Parathyroid adenoma (tissue), 2 donors: ENCODE measurements around the gene CCNL2.
"Not testable (repeated sequence)": the region's sequence is repeated elsewhere in the genome, so short reads cannot be mapped to it uniquely, and the experiment has no call there.

ENCODE experiments used
- H2AFZ ChIP-seq: fragments of 300-600 bp; sonication (generic); one replicate; pipeline ENCODE4 v1.7.0; 2017; ENCODE audit warnings: antibody characterized with exemption, mild to moderate bottlenecking
- H3K27ac ChIP-seq: fragments of 300-600 bp; sonication (generic); one replicate; pipeline ENCODE4 v1.7.0; 2017
- H3K27me3 ChIP-seq: fragments of 300-600 bp; sonication (generic); one replicate; pipeline ENCODE4 v1.7.0; 2017; ENCODE audit warnings: low read length; ENCODE audit not compliant: control insufficient read depth, insufficient read depth
- H3K36me3 ChIP-seq: fragments of 300-600 bp; sonication (generic); one replicate; pipeline ENCODE4 v1.7.0; 2017; ENCODE audit warnings: low read length; ENCODE audit not compliant: control insufficient read depth, insufficient read depth
- H3K4me1 ChIP-seq: fragments of 300-600 bp; sonication (generic); one replicate; pipeline ENCODE4 v1.7.0; 2017; ENCODE audit warnings: control low read depth
- H3K4me2 ChIP-seq: fragments of 300-600 bp; sonication (generic); one replicate; pipeline ENCODE4 v1.7.0; 2017; ENCODE audit warnings: low read length
- H3K4me3 ChIP-seq: fragments of 300-600 bp; sonication (generic); one replicate; pipeline ENCODE4 v1.7.0; 2017; ENCODE audit warnings: low read depth, low read length
- H3K79me2 ChIP-seq: fragments of 300-600 bp; sonication (generic); one replicate; pipeline ENCODE4 v1.7.0; 2017; ENCODE audit warnings: control low read depth
- H3K9ac ChIP-seq: fragments of 300-600 bp; sonication (generic); one replicate; pipeline ENCODE4 v1.7.0; 2017; ENCODE audit warnings: mild to moderate bottlenecking
- H3K9me3 ChIP-seq: fragments of 300-600 bp; sonication (generic); one replicate; pipeline ENCODE4 v1.7.0; 2017; ENCODE audit warnings: low read length; ENCODE audit not compliant: control insufficient read depth
- CTCF ChIP-seq: fragments of 300-600 bp; sonication (generic); IDR thresholded peaks from one replicate; pipeline ENCODE4 v1.7.0; 2017; ENCODE audit warnings: antibody characterized with exemption, mild to moderate bottlenecking
- donor health status: primary hyperparathyroidism.

Gene CCNL2

GRCh38 chr1:1415751-1416150 is 16.6 kb upstream of the CCNL2 start:
- no peak overlapping the region for H3K4me3 ChIP-seq
- no peak overlapping the region for H3K27ac ChIP-seq
- no peak overlapping the region for H3K4me2 ChIP-seq
- TF ChIP-seq CTCF: no peak
- no peaks in the 10 kb centered on the region for H3K4me1 ChIP-seq
- H3K79me2 ChIP-seq: no peaks in the 10 kb centered on the region
- no peaks in the 10 kb centered on the region for H3K9me3 ChIP-seq
- H3K9ac ChIP-seq: no peak overlapping the region
- H3K27me3 ChIP-seq: no peaks in the 10 kb centered on the region
- H2AFZ ChIP-seq: no peak overlapping the region
- H3K36me3 ChIP-seq: no peaks in the 10 kb centered on the region

DNA sequence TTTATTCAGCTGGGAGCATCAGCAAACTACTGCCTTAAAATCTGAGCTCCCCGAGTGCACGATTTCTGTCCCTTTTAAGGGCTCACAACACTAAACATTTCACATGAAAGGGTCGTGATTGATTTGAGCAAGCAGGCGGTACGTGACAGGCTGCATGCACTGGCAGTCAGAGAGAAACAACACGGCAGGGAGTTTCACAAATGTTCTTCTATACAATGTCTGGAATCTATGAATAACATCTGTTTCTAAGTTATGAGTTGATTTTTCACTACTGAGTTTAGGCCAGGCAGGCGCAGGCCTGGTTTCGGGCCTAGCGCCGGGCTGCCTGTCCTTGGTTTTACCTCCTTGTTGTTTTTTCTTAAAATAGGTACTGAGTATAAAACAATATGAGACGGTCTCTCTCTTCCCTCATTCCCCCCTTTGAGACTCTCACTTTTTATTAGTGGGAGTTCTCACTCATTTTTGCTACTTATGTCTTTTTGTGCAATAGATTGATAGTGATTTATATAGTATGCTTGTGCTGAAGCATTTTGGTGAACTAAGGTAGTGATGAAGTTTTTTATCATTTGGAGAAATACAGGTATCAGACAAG is 13.3 kb upstream of the CCNL2 start:
- not testable (repeated sequence) for H3K9ac ChIP-seq, H3K27me3 ChIP-seq, H3K36me3 ChIP-seq, H3K4me2 ChIP-seq, H2AFZ ChIP-seq, H3K4me1 ChIP-seq, H3K9me3 ChIP-seq, H3K27ac ChIP-seq, H3K79me2 ChIP-seq, H3K4me3 ChIP-seq

DNA sequence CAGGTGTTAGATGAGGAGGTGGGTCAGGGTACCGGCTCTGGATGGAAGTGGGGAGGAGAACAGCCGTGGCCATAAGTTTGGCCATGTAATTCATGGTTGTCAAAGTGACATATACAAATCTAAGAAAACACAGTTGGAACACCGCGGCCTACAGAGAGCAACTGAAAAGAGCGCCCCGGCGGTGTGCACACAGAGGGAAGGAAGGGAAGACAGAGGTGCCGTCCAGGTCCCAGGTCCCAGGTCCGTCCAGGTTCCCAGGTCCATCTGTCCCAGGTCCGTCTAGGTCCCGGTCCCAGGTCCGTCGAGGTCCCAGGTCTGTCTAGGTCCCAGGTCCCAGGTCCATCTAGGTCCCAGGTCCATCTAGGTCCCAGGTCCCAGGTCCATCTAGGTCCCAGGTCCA is 12.5 kb upstream of the CCNL2 start:
- TF ChIP-seq CTCF: no peak
- H3K4me3 ChIP-seq: no peak overlapping the region
- H3K36me3 ChIP-seq: no peaks in the 10 kb centered on the region
- no peaks in the 10 kb centered on the region for H3K27me3 ChIP-seq
- no peak overlapping the region for H3K4me2 ChIP-seq
- H3K9me3 ChIP-seq: no peaks in the 10 kb centered on the region
- no peak overlapping the region for H3K9ac ChIP-seq
- H3K4me1 ChIP-seq: no peaks in the 10 kb centered on the region
- H3K79me2 ChIP-seq: peaks cover 3% of the 10 kb centered on the region
- no peak overlapping the region for H2AFZ ChIP-seq
- no peak overlapping the region for H3K27ac ChIP-seq

GRCh38 chr1:1410238-1410637 is 11.1 kb upstream of the CCNL2 start:
- H2AFZ ChIP-seq, H3K4me1 ChIP-seq, H3K9me3 ChIP-seq, H3K4me3 ChIP-seq, H3K36me3 ChIP-seq, H3K9ac ChIP-seq, H3K4me2 ChIP-seq, H3K79me2 ChIP-seq, H3K27ac ChIP-seq, H3K27me3 ChIP-seq: not testable (repeated sequence)

GRCh38 chr1:1407636-1408318 is 8.6 kb upstream of the CCNL2 start:
- H3K4me1 ChIP-seq: peaks cover 3% of the 10 kb centered on the region
- no peak for TF ChIP-seq CTCF

More at GRCh38 chr1:1407636-1408318, 8.6 kb upstream of the CCNL2 start:
- Histone ChIP-seq H3K27ac (peak overlapping the region; percentile 77), H3K27me3 (no peaks in the 10 kb centered on the region), H3K36me3 (no peaks in the 10 kb centered on the region), H2AFZ (no peak overlapping the region), H3K4me3 (peak overlapping the region; percentile 92), H3K9ac (no peak overlapping the region), H3K4me2 (peak overlapping the region; percentile 79), H3K79me2 (peaks cover 3% of the 10 kb centered on the region), H3K9me3 (no peaks in the 10 kb centered on the region)
